HG03442 (cell line): ENCODE results near the gene ZSCAN20.

Experiments
- ATAC-seq: cut with Tn5 transposase; IDR thresholded peaks from one replicate; pipeline ENCODE4 v1.9.1; 2021; ENCODE audit warnings: mild to moderate bottlenecking, moderate library complexity; ENCODE audit not compliant: unreplicated experiment

The ZSCAN20 gene

GRCh38 chr1:33472269-33472980, at the start of gene ZSCAN20:
TSS of gene ZSCAN20 (plus strand) at chr1:33472645. CDS start at chr1:33479289, 6,644 bp downstream.
- ATAC-seq = peak; percentile 89

GRCh38 chr1:33424205-33424604, 48.2 kb upstream of the ZSCAN20 start:
- no peak for ATAC-seq

GRCh38 chr1:33424610-33425009, 47.8 kb upstream of the ZSCAN20 start:
- ATAC-seq = no peak

- ATAC-seq = no peak
These were observed 46.5 kb upstream of the ZSCAN20 start for GRCh38 chr1:33425900-33426299.

GRCh38 chr1:33426916-33427315, 45.5 kb upstream of the ZSCAN20 start:
- no peak for ATAC-seq

GRCh38 chr1:33428661-33429060, 43.8 kb upstream of the ZSCAN20 start:
- ATAC-seq = no peak

GRCh38 chr1:33429332-33429731, 43.1 kb upstream of the ZSCAN20 start:
- ATAC-seq = no peak

GRCh38 chr1:33429856-33430691, 42.4 kb upstream of the ZSCAN20 start:
- no peak for ATAC-seq

GRCh38 chr1:33430692-33431593, 41.5 kb upstream of the ZSCAN20 start, which contains the start of gene PHC2:
TSS of gene PHC2 (minus strand) at chr1:33431095. CDS start at chr1:33375539, 55,556 bp downstream.
- peak; percentile 90 for ATAC-seq

GRCh38 chr1:33433509-33434362, 38.7 kb upstream of the ZSCAN20 start:
- no peak for ATAC-seq

GRCh38 chr1:33434363-33434750, 38.1 kb upstream of the ZSCAN20 start:
- ATAC-seq = no peak

GRCh38 chr1:33435096-33435820, 37.2 kb upstream of the ZSCAN20 start:
- no peak for ATAC-seq

GRCh38 chr1:33436557-33437285, 35.7 kb upstream of the ZSCAN20 start:
- no peak for ATAC-seq

GRCh38 chr1:33438364-33439160, 33.9 kb upstream of the ZSCAN20 start:
- ATAC-seq = no peak

- ATAC-seq = no peak
These were observed 32.8 kb upstream of the ZSCAN20 start for GRCh38 chr1:33439662-33440061.

GRCh38 chr1:33441088-33441745, 31.2 kb upstream of the ZSCAN20 start:
- ATAC-seq = no peak

- no peak for ATAC-seq
These were observed 30.3 kb upstream of the ZSCAN20 start for GRCh38 chr1:33442141-33442540.
